Measurements from ENCODE around the gene GYPB.
"Not testable (repeated sequence)": the region's sequence is repeated elsewhere in the genome, so short reads cannot be mapped to it uniquely, and the experiment has no call there.

GYPB gene

GRCh38 chr4:144019277-144019676 is at the start of gene GYPB:
TSS of gene GYPB (minus strand) at chr4:144019380. CDS start at chr4:144019287, 93 bp downstream.
- not testable (repeated sequence) for DNase-seq

- DNase-seq = not testable (repeated sequence)
These were observed 42.4 kb upstream of the GYPB start for GRCh38 chr4:144061556-144061955.

GRCh38 chr4:144060234-144060859 is 41.2 kb upstream of the GYPB start:
- not testable (repeated sequence) for DNase-seq

GRCh38 chr4:144056800-144057199 is 37.6 kb upstream of the GYPB start:
- no peak for DNase-seq

GRCh38 chr4:144055336-144055735 is 36.2 kb upstream of the GYPB start:
- DNase-seq = not testable (repeated sequence)

GRCh38 chr4:144051494-144051893 is 32.3 kb upstream of the GYPB start:
- DNase-seq = not testable (repeated sequence)

GRCh38 chr4:144050631-144051030 is 31.5 kb upstream of the GYPB start:
- not testable (repeated sequence) for DNase-seq

- not testable (repeated sequence) for DNase-seq
These were observed 30.6 kb upstream of the GYPB start for GRCh38 chr4:144049495-144050424.

GRCh38 chr4:144044936-144045335 is 25.8 kb upstream of the GYPB start:
- not testable (repeated sequence) for DNase-seq

- DNase-seq = not testable (repeated sequence)
These were observed 13.4 kb upstream of the GYPB start for GRCh38 chr4:144032580-144032979.

- not testable (repeated sequence) for DNase-seq
These were observed 12.7 kb upstream of the GYPB start for GRCh38 chr4:144031875-144032274.

- DNase-seq = not testable (repeated sequence)
These were observed 12.2 kb upstream of the GYPB start for GRCh38 chr4:144031369-144031768.

- not testable (repeated sequence) for DNase-seq
These were observed 11.5 kb upstream of the GYPB start for GRCh38 chr4:144030708-144031107.

GRCh38 chr4:144026682-144027081 is 7.5 kb upstream of the GYPB start:
- not testable (repeated sequence) for DNase-seq

GRCh38 chr4:144024399-144025053 is 5.3 kb upstream of the GYPB start:
- not testable (repeated sequence) for DNase-seq

- DNase-seq = not testable (repeated sequence)
These were observed 3.7 kb upstream of the GYPB start for GRCh38 chr4:144022772-144023400.

GRCh38 chr4:144021336-144021990 is 2.3 kb upstream of the GYPB start:
- not testable (repeated sequence) for DNase-seq

- DNase-seq = not testable (repeated sequence)
These were observed 768 bp downstream of the GYPB start for GRCh38 chr4:144018223-144019000.

GRCh38 chr4:144017271-144017670 is 1.9 kb downstream of the GYPB start:
- DNase-seq = not testable (repeated sequence)

GRCh38 chr4:144016057-144016605 is 3.0 kb downstream of the GYPB start:
- not testable (repeated sequence) for DNase-seq

- DNase-seq = no peak
These were observed 4.4 kb downstream of the GYPB start for GRCh38 chr4:144014808-144015207.

Data from KG1 (cell line).